CD4-positive, alpha-beta T cell (primary cell): Measurements from ENCODE around the gene APOB. TPM values are rescaled to one million over a fixed set of nuclear protein-coding genes. Genes with fewer than 3 reads are reported as not detected.

ENCODE experiments used
- ATAC-seq: fragments of 200-7000 bp; cut with Tn5 transposase; one replicate; pipeline ENCODE4 v1.10.0; 2022; ENCODE audit warnings: mild to moderate bottlenecking; ENCODE audit not compliant: poor library complexity
- CTCF ChIA-PET: fragments of 350-600 bp; sonication (Branson Sonifier 250); formaldehyde crosslinking; loops from one replicate; lab custom pipeline; 2021; ENCODE audit warnings: antibody characterized with exemption, inconsistent platforms; lab: Charles Lee
- POLR2A ChIA-PET: fragments of 350-600 bp; sonication (Branson Sonifier 250); formaldehyde crosslinking; loops from one replicate; lab custom pipeline; 2021; ENCODE audit warnings: antibody characterized with exemption, inconsistent platforms; lab: Charles Lee
- DNase-seq, 14 experiments: peaks; one replicate each; pipeline ENCODE4 v3.0.0-alpha.2; 2013 to 2020; ENCODE audit warnings: mixed read lengths in 2 of 14
- H3K27ac ChIP-seq, 2 donors: one replicate each; pipeline versions ENCODE4 v1.5.1 to v1.7.0; 2013; ENCODE audit warnings: low read length in 2 of 2, low read depth in 1 of 2, mild to moderate bottlenecking in 1 of 2
- H3K27me3 ChIP-seq, 2 experiments: 1 replicate in 1 of 2; 2 replicates in 1 of 2; pipeline versions ENCODE4 v1.6.1 to v1.7.0; 2013; ENCODE audit warnings: low read length in 2 of 2, control low read depth in 1 of 2, mild to moderate bottlenecking in 1 of 2, moderate library complexity in 1 of 2; ENCODE audit not compliant: insufficient read depth in 2 of 2, control insufficient read depth in 1 of 2
- H3K36me3 ChIP-seq: one replicate; pipeline ENCODE4 v1.6.1; 2013; ENCODE audit warnings: low read length, control low read depth; ENCODE audit not compliant: insufficient read depth
- H3K4me1 ChIP-seq: one replicate; pipeline ENCODE4 v1.6.1; 2013; ENCODE audit warnings: low read length, control low read depth; ENCODE audit not compliant: insufficient read depth
- H3K4me3 ChIP-seq: one replicate; pipeline ENCODE4 v1.5.1; 2013; ENCODE audit warnings: mild to moderate bottlenecking, low read length, moderate library complexity
- H3K9me3 ChIP-seq, 2 experiments: 1 replicate in 1 of 2; 2 replicates in 1 of 2; pipeline versions ENCODE4 v1.6.1 to v1.7.0; 2013; ENCODE audit warnings: low read length in 2 of 2, mild to moderate bottlenecking in 2 of 2, control low read depth in 1 of 2, moderate library complexity in 1 of 2; ENCODE audit not compliant: control insufficient read depth in 1 of 2, insufficient read depth in 1 of 2
- H3K27ac Mint-ChIP-seq: one replicate; pipeline ENCODE4 v1.8.0; 2020; ENCODE audit warnings: mixed read lengths
- H3K27me3 Mint-ChIP-seq: one replicate; pipeline ENCODE4 v1.8.0; 2021; ENCODE audit warnings: mixed read lengths
- H3K36me3 Mint-ChIP-seq: one replicate; pipeline ENCODE4 v1.8.0; 2021; ENCODE audit warnings: low read depth, mixed read lengths
- H3K4me1 Mint-ChIP-seq: one replicate; pipeline ENCODE4 v1.8.0; 2021; ENCODE audit warnings: low read depth, mixed read lengths
- H3K4me3 Mint-ChIP-seq: one replicate; pipeline ENCODE4 v1.8.0; 2020; ENCODE audit warnings: mild to moderate bottlenecking, mixed read lengths
- H3K9me3 Mint-ChIP-seq: one replicate; pipeline ENCODE4 v1.8.0; 2020; ENCODE audit warnings: mixed read lengths
- intact Hi-C, 2 experiments: fragments of 100-400 bp; cut with DNase I in 1 of 2; cut with micrococcal nuclease in 1 of 2; formaldehyde crosslinking; loops; one replicate each; pipeline versions ENCODE4 v1.15.1 to v1.9.0; 2023 to 2025; cut with DNase I, micrococcal nuclease
- total RNA-seq, 174 experiments: library from RNA in 2 of 174; stranded (reverse) in 2 of 174; gene quantifications; one replicate each; pipeline ENCODE4 v1.2.3 and lab custom pipeline; 2021 to 2026
- TF ChIP-seq, protein P1 (sequence below): fragments of 200-600 bp; IDR thresholded peaks from one replicate; pipeline ENCODE4 v1.8.0; 2022; ENCODE audit warnings: antibody characterized with exemption, mild to moderate bottlenecking

APOB gene
- total RNA-seq, 2 experiments from 2014 or later, result not detected

DNA sequence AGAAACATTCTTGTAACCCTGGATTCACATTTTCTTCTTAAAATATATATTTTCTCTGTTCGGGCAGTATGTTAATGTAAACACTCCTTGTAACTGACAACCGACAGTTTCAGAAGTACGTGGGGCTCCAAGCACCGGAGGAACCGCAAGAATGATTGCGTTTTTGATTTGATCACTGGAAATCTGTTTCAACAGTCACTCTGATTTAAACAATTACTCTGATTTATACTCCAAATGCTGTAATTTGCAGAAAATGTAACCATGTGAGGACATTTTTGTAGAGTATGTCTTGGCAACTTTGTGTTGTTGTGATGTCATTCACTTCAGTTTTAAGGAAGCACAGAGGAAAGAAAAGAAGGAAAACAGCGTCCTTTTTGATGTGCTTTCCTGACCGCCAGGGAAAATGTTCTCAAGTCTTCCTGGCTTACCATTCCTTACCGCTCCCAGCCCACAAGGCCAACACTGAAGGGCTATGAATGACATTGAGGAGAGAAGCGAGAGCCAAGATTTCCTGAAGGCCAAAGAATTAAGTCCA, 77.7 kb downstream of the APOB start:
- H3K27ac Mint-ChIP-seq, result no peak overlapping the region
- H3K27me3 Mint-ChIP-seq, result peaks cover 69% of the 10 kb centered on the region
- Histone ChIP-seq H3K9me3 (no peaks in the 10 kb centered on the region), H3K4me1 (no peaks in the 10 kb centered on the region), H3K27me3 (peaks cover 5 to 7% of the 10 kb centered on the region in 2 experiments), H3K36me3 (no peaks in the 10 kb centered on the region), H3K27ac (no peak overlapping the region), H3K4me3 (no peak overlapping the region)
- ATAC-seq (no peak), DNase-seq (no peak)
- TF ChIP-seq, protein P1, sequence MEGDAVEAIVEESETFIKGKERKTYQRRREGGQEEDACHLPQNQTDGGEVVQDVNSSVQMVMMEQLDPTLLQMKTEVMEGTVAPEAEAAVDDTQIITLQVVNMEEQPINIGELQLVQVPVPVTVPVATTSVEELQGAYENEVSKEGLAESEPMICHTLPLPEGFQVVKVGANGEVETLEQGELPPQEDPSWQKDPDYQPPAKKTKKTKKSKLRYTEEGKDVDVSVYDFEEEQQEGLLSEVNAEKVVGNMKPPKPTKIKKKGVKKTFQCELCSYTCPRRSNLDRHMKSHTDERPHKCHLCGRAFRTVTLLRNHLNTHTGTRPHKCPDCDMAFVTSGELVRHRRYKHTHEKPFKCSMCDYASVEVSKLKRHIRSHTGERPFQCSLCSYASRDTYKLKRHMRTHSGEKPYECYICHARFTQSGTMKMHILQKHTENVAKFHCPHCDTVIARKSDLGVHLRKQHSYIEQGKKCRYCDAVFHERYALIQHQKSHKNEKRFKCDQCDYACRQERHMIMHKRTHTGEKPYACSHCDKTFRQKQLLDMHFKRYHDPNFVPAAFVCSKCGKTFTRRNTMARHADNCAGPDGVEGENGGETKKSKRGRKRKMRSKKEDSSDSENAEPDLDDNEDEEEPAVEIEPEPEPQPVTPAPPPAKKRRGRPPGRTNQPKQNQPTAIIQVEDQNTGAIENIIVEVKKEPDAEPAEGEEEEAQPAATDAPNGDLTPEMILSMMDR, result no peak
- H3K4me1 Mint-ChIP-seq, result no peaks in the 10 kb centered on the region
- ChIA-PET POLR2A (no interaction called here), CTCF (no interaction called here)
- no peaks in the 10 kb centered on the region for H3K9me3 Mint-ChIP-seq
- intact Hi-C loops, result no loop called here
- H3K36me3 Mint-ChIP-seq, result no peaks in the 10 kb centered on the region
- no peak overlapping the region for H3K4me3 Mint-ChIP-seq

- ChIA-PET POLR2A (no interaction called here), CTCF (interaction anchor here (4.6 kb wide), 1 partner anchor 304 kb away, joined by 40 read pairs; no protein-coding TSS in a partner anchor)
- TF ChIP-seq, protein P1, result no peak
- H3K36me3 ChIP-seq, result no peaks in the 10 kb centered on the region
- Mint-ChIP-seq H3K4me1 (no peaks in the 10 kb centered on the region), H3K27me3 (peaks cover 71% of the 10 kb centered on the region), H3K27ac (no peak overlapping the region), H3K4me3 (no peak overlapping the region), H3K36me3 (no peaks in the 10 kb centered on the region), H3K9me3 (no peaks in the 10 kb centered on the region)
- intact Hi-C loops, result no loop called here
- H3K27ac ChIP-seq, result no peak overlapping the region
- no peaks in the 10 kb centered on the region for H3K4me1 ChIP-seq
- DNase-seq, result no peak
- no peaks in the 10 kb centered on the region for H3K9me3 ChIP-seq
- no peak overlapping the region for H3K4me3 ChIP-seq
- peaks cover 5 to 7% of the 10 kb centered on the region in 2 experiments for H3K27me3 ChIP-seq
- ATAC-seq, result no peak
These were observed 78.7 kb downstream of the APOB start for GRCh38 chr2:20965221-20965620.

DNA sequence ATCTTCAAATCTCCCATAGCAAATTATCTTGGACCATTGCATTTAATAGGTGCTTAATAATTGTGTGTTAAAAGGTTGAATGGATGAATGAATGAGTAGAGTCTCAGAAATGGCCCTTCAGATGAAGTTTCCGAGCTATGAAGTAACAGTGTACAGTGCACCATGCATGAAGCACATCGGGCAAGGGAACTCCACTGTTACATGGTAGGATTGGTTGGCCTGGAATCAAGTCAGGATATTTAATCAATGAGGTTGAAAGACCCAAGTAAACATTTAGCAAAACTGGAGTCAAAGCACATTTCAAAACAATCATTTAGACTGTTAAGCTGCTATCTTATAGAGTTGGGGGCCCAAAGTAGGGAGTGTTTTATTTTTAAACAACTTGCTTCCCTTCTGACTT, 80.0 kb downstream of the APOB start:
- POLR2A ChIA-PET, result interaction anchor here (1.7 kb wide), 1 partner anchor 303 kb away, joined by 11 read pairs; no protein-coding TSS in a partner anchor
- intact Hi-C loops, result loop anchor here (1.0 to 5.0 kb wide), 5 partner anchors 183 to 517 kb away; partner anchors contain the start of gene RHOB (in 1 of the 2)
- CTCF ChIA-PET, result interaction anchor here (0.8 to 4.6 kb wide), 5 partner anchors 178 to 302 kb away, joined by 3 to 40 read pairs (median 5); partner anchors contain the start of gene GDF7

More for the DNA sequence above, 80.0 kb downstream of the APOB start:
- no peak overlapping the region for H3K27ac Mint-ChIP-seq
- H3K36me3 Mint-ChIP-seq, result no peaks in the 10 kb centered on the region
- no peaks in the 10 kb centered on the region for H3K4me1 Mint-ChIP-seq
- H3K4me1 ChIP-seq, result no peaks in the 10 kb centered on the region
- no peaks in the 10 kb centered on the region for H3K36me3 ChIP-seq
- peaks cover 64% of the 10 kb centered on the region for H3K27me3 Mint-ChIP-seq
- no peak overlapping the region for H3K4me3 ChIP-seq
- no peaks in the 10 kb centered on the region for H3K9me3 ChIP-seq
- H3K4me3 Mint-ChIP-seq, result no peak overlapping the region
- peaks cover 5 to 7% of the 10 kb centered on the region in 2 experiments for H3K27me3 ChIP-seq
- H3K9me3 Mint-ChIP-seq, result no peaks in the 10 kb centered on the region
- no peak for DNase-seq
- H3K27ac ChIP-seq, result no peak overlapping the region
- TF ChIP-seq, protein P1, result no peak
- no peak for ATAC-seq
